GM19397 (cell line): ENCODE results near the gene BID.

Experiments
- ATAC-seq: cut with Tn5 transposase; IDR thresholded peaks from one replicate; pipeline ENCODE4 v1.9.1; 2021; ENCODE audit warnings: mild to moderate bottlenecking, moderate library complexity; ENCODE audit not compliant: unreplicated experiment

The BID gene

GRCh38 chr22:17803609-17804270 lies 29.5 kb upstream of the BID start:
- ATAC-seq, result no peak

GRCh38 chr22:17802822-17803221 lies 28.6 kb upstream of the BID start:
- no peak for ATAC-seq

DNA sequence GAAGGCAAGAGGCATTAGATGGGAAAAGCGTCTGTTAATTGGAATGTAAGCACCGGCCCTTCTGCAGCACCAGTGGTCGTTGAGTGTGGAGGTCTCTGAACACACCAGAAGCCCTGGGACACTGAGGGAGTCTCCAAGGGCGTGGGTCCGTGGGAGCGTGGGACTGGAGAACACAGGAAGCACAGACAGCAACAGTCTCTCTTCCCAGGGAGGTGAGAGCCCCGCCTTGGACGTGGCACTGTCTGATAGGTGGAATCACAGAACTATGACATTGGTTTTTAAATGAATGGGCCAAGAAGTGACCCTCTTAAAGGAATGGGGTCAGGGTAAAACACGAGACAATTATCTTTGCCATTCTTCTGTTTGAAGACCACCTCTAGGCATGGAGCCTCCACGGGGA lies 28.1 kb upstream of the BID start:
- no peak for ATAC-seq

DNA sequence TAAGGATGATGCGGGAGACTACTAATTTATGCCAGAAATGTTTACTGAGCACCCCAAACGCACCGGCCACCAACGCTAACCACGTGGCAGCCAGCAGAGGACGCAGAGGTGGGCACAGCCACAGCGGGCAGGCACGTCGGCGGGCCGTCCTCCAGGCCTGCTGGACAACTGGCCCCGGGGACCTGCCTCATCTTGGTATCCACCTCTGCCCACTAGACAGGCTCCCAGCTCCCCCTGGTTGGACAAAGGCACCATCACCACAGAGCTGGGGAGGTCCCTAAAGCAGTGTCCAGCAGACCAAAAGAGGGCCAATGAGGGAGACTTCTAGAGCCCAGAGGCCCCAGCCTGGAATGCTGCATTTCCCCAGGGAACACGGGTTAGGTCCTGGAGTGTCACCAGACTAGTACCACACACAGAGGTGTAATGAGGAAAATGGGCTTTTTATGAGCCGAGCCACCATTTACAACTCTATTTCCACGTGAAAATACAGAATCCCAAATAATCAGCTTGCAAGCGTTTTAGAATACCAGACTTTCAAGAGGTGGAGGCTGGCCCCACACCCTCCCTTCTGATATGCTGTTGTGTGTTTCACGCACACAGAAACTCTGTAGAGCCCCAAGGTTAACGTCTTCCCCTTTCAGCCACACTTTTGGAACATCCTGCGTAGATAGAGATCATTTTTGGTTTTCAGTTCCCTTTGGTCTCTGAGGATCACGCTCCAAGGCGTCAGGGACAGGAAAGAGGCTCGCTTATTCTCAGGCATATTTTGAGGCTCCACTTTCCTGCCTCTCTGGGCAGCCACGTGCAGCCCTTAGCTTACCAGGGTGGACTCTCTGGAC lies 23.7 kb upstream of the BID start:
- ATAC-seq, result peak; percentile 36

GRCh38 chr22:17796695-17797094 lies 22.4 kb upstream of the BID start:
- no peak for ATAC-seq

DNA sequence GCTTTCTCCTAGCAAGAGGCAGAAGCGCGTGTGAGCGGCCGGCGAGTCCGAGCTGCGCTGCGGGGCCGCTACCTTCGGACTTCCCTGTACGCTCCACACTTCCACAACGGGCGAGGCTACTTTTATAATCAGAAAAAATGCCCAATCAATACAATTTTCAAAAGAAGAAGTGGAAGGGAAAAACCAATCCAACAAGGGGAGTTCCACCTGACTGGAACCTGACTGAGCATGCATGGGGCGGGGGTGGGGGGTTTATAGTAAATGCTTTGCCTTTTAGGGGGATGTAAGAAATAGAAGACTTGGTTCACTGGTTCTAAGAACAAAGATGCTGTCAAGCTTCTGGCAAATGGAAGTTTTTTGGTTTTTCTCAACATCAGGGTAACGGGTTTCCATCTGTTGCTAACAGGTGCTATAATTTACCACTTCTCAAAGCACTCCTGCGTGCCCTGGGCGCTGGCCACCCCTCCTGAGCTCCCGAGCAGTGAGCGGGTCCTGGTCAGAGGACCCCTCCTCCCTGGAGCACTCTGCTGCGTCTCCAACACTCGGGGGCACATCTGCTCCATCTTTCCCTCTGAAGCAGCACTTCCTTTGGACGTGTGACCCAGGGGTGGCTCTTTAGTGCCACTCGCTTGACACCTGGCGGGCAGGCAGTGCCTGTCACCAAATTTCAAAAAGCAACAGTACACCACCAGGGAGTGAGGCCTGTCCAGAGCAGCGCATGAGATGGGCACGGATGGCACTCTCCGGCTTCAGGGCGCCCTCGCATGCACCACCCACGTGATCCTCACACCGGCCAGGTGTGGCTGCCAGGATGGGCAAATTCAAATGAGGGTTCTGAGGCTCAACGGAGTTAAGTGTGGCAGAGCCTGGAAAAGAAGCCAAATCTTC lies 21.6 kb upstream of the BID start:
- no peak for ATAC-seq

DNA sequence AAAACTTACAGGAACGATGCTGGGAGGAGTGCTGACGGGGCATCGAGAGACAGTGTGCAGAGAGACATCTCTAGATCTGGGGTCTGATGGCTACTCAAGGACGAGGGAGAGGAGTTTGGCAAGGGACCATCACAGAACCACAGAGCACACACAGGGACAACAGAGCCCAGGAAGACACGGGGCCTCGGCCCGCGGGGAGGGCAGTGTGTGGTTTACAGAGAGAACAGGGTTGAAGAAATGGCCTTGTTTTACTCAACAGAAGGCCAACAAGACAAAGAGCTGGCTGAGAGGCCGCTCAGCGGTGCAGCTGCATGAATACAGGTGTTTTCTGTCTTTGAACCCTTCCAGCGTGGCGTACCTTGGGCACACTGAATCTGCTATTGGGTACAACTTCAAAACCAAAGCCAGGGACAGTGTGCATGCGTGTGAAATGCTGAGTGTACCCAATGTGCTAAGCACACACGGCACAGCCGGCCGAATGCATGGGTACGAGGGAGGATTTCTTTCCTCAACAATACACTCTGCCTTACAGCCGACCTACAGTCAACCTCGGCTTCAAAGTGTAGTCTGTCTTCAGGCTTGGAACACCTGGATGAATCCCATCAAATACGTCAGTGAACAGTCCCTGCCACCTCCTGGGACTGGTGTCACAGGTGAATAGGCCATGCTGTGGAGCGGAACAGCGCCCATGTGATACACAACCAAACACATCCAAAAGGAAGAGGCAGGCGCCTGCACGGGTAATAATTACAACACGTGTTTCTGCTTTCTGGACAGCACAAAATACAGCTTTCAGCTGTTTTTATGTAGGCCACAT lies 20.7 kb upstream of the BID start:
- no peak for ATAC-seq

DNA sequence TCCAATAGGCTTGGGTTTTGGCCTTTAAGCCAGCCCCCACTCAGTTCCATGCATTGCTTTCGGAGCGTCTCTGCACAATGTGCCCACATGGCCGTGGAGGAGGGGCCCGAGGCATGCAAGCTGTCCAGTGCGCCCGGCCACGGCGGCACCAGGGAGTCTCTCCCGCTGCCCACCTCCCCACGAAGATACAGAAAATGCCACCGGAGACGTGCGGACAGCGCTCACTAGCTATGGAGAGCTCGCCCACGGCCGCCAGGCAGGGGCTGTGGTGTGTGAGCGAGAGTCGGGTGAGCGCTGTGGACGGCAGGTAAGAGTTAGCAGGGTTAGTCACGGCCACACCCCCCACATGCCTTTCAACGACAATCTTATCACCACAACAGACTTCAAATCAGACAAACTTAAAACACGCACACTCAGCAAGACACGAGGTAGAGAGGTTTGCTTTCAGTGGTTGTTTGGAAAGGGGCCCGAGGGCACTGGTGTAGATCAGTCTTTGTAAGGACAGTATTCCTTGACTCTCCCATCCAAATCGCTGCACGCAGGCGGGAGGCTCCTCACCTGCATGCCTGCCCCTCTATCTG lies 18.7 kb upstream of the BID start:
- ATAC-seq, result no peak

- no peak for ATAC-seq
Measured at GRCh38 chr22:17792299-17792698, 18.0 kb upstream of the BID start.

DNA sequence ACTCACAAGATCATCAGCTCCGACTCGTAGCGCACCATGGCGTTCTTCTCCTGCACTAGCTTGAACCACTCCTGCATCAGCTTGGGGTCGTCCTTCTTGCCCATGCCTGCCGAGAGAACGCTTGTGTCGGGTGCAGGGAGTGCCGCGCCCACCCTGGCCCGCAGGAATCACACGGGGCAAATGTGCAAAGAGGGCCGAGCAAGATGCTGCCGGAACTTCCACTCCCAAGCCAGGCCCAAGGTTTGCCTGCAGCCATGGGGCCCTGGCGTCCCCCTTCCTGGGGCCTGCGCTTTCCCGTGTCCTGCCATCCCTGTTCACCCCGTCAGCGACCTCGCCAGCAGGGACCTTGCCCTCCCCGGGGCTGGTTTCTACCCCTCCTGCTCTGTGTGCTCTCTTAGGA lies 16.9 kb upstream of the BID start:
- ATAC-seq, result no peak

DNA sequence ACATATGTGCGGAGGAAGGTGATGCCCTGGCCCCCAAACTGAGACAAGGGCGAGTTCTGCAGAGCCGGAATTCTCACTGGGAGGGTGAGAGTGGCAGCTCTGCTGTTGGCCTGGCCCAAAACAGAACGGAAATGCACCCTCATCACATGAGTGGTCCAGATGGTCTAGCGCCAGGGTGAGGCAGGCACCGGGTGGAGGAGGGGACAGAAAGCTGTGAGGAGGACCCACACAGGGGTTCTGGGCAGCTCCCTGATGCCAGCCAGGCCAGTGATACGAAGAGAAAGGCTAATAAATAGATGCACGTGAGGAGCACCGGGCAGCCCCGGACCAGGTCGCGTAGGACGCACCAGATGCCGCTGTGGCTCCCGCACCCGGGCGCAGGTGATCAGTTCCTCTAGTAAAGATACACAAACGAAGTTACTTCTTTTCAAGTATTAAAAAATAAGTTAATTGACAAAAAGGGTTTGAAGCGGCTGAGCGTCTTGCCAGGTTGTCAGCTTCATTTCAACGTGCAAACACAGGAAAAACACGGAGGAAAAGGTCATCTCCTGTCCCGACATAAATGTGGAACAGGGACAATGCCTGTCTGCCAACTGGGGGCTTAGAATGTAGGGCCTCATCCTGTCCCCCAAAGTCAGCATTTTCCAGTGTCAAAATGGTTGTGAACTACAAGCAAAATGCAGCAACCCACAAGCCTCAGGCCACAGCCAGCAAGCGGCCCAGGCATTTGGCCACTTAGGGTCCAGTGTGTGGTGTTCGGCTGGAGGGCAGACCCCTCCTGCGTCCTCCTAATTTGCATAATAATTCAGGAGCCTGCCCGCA lies 15.3 kb upstream of the BID start:
- ATAC-seq, result no peak

DNA sequence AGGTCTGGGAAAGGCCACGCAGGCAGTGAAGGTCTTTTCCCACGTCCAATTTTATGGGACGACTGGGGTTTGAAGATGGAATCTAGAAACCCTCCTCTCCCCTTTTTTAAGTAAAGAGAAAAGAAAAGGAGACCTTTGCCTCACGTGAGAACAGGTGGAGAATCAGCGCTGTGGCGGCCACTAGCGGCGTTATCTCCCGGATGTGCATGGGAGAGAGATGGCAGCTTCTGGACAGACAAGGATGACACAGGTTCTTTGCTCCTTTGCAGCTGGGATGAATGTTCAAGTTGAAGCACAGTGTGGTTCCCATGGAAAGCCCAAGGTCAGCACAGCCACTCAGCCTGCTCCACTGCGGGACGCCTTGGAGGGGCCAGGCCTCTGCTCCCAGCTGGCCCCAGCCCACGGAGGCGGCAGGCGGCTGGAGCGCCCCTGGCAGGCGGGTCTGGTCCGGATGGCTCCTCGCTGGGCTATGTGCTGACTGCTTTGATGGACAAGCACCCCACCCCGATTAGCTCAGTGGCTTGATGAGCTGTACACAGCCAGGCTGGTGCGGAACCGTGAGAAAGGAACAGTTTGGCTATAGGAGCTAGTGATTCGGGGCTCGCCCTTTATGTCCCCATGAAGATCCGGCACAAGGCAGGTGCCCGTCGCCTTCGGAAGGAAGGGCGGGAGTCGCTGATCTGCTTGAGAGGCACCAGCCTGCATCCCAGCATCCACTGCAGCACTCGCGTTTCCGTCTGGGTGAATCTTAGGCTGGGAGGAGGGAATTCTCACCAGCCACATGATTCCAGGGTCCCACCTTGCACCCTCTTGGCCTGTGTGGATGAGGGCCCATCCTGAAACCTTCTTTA lies 14.5 kb upstream of the BID start:
- no peak for ATAC-seq

DNA sequence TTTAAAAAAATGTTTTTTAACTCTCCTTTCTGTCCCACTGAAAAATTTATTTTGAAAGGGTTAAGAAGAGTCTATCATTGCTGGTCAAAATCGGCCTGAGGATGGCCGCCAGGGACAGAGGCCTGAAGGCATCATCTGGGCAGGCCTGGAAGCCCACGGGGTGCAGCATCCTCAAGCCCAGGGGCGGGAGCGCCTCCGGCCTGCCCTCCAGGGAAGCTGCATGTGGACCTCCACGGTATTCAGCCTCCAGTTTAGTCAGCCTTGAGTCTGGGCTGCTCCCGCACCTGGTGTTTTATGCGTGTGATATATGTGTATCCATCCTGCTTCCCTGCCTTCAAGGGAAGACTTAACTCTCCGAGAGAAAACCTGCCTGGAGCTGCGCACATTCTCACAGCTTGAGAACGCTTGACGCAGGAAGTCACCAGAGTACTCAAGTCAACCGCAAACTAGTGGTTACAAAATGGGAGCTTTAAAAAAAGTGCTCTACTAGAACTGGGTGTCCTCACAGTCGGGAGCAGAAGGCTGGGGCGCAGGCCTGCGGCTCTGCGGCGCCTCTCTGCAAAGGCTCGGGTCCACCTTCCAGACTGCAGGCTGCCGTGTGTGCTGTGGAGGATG lies 13.6 kb upstream of the BID start:
- no peak for ATAC-seq

DNA sequence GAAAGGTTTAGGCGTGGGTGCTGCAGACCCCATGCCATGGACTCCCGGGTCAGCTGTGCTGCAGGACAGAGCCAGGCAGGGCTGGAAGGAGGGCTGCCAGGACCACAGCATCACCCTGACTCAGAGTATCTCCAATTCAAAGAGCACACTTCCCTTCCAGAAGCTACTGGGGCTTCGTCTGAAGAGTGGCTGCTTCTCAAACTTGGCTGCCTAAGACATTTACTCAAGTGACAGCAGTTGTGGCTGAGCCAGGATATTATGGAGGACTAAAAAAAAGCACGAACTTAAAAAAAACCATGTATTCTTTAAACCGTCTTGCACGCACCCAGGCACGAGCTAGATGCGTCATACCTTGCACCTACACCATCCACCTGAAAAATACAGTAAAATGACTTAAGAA lies 13.0 kb upstream of the BID start:
- ATAC-seq, result no peak

DNA sequence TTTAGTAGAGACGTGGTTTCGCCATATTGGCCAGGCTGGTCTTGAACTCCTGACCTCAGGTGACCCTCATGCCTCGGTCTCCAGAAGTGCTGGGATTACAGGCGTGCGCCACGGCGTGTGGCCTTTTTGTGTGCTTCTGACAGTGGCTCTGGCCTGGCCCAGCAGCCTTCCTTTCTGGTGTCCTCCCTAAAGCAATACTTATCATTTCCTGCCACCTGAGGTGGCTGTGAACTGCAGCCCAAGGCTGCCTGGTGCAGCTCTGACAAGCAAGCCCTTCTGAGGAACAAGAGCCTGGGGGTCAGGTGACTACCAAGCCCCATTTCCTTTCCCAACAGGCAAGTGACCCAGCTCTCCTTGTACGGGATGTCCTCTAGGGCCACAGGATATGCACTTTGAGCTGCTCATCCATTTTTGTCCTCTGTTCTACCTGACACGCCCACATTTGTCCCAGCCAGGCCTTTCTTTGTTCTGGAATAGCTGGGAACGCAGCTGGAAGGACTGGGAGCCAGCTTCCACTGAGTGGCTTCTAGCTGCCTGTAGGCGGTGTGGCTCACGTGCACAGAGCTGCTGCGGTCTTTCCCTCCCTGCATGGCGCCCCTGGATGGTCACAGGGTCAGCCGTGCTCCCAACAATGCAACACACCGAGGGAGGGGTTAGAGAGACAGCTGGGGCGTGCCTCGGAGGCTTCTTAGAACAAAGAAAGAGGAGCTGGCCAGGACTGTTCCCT lies 12.3 kb upstream of the BID start:
- ATAC-seq, result no peak

DNA sequence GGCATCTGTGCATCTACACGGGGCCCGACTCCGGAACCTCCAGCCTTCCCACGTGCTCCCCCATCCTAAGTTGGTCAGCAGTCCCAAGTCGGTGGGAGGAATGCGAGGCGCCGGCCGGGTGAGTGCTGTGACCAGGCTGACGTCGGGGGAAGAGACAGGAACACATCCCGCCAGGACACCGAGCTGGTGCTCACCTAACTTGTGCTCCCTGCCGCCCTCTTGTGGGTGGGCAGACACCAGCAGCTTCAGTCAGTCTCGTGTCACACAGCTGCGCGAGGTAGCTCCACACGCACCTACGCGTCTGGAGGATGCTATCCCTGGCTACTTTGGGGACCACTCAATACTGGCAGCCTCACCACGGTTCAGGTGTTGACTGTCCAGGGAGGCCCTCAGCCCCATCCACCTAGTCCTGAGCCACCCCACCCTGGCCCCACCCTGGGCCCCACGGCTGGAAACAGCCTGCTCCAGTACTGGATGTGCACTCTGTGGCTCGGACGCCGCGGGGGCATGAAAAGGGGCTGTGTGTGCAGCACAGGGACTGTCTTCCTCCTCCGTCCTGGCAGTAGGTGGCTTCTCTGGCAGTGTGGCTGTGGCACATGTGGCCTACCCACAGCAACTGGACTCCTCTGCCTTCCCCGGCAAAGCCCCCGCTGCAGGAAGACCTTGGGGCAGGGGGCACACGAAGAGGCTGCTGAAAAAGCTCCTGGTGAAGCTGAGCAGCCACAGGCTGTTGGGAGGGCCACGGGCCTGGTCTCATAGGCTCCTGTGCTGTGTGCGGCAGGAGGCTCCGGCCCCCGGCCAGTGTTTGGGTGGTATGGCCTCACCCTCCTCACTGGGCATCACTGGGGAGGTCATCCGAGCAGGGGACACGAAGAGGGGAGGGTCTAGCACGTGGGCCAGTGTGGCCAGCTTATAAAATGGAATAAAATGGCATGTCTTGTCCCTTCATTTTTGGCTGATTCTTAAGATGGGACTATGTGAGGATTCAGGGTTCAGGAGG lies 11.2 kb upstream of the BID start:
- ATAC-seq, result no peak
